ENCODE data around the gene CARNS1.
"Not testable (repeated sequence)": the region's sequence is repeated elsewhere in the genome, so short reads cannot be mapped to it uniquely, and the experiment has no call there.

The CARNS1 gene

GRCh38 chr11:67410984-67411784 lies 4.3 kb upstream of the CARNS1 start:
- no peak for DNase-seq

- DNase-seq: no peak
Measured at GRCh38 chr11:67411785-67412152, 3.7 kb upstream of the CARNS1 start.

GRCh38 chr11:67412495-67413179 lies 2.8 kb upstream of the CARNS1 start:
- no peak for DNase-seq

- DNase-seq: no peak
Measured at GRCh38 chr11:67413266-67413849, 2.1 kb upstream of the CARNS1 start.

- no peak for DNase-seq
Measured at GRCh38 chr11:67416416-67417335, 1.2 kb downstream of the CARNS1 start.

- no peak for DNase-seq
Measured at GRCh38 chr11:67417425-67417824, 1.9 kb downstream of the CARNS1 start.

GRCh38 chr11:67418476-67419281 lies 3.2 kb downstream of the CARNS1 start:
- DNase-seq: no peak

GRCh38 chr11:67419325-67420049 lies 4.0 kb downstream of the CARNS1 start:
- DNase-seq: no peak

- DNase-seq: no peak
Measured at GRCh38 chr11:67420147-67420645, 4.7 kb downstream of the CARNS1 start.

- DNase-seq: peak; percentile 85
Measured at GRCh38 chr11:67420646-67421429, 5.4 kb downstream of the CARNS1 start.

GRCh38 chr11:67421430-67422031 lies 6.1 kb downstream of the CARNS1 start:
- DNase-seq: no peak

GRCh38 chr11:67422891-67423290 lies 7.4 kb downstream of the CARNS1 start:
- DNase-seq: no peak

GRCh38 chr11:67423466-67423865 lies 8.0 kb downstream of the CARNS1 start:
- DNase-seq: no peak

GRCh38 chr11:67423891-67424613 lies 8.6 kb downstream of the CARNS1 start:
- no peak for DNase-seq

- DNase-seq: not testable (repeated sequence)
Measured at GRCh38 chr11:67427364-67427859, 11.9 kb downstream of the CARNS1 start.

- DNase-seq: peak; percentile 97
Measured at GRCh38 chr11:67428052-67429001, 12.8 kb downstream of the CARNS1 start, which contains the start of gene RPS6KB2. Gene RPS6KB2, plus strand, starts transcription at chr11:67428494. Its CDS starts 52 bp downstream, at chr11:67428546.

- DNase-seq: no peak
Measured at GRCh38 chr11:67429038-67429668, 13.7 kb downstream of the CARNS1 start.

Measured in midbrain (tissue), 1 donor.